Astrocyte of the hippocampus (primary cell): ENCODE data around the gene WDR86.

Source experiments
- DNase-seq: peaks from one replicate; pipeline ENCODE4 v3.0.0; 2011; ENCODE audit warnings: low read depth, low spot score

Gene WDR86

DNA sequence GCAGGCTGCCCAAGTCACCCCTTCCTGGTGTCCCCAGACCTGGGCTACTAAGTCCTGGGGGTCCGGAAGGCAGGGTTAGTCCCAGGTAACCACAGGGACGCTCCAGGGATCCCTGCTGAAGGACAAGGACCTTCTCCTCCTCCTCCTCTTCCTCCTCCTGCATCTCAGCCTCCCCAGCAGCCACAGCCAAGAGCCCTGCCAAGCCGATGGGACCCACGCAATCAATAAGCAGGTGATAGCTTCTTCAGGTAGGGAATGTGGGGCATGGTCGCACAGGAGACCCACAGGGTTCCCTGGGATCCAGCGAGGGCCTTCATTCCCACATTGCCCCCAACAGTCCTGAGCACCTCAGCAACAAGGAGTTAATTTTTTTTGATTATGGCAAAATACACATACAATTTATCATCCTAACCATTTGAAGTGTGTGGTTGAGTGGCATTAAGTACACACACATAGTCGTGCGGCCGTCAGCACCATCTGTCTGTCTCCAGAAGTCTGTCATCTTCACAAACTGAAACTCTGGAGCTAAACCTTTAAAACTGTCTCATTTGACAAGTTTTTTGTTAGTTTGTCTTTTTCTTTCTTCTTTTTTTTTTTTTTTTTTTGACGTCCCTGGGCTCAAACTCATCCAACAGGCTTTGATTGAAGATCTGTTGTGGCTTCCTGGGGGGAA is 18.0 kb upstream of the WDR86 start:
- no peak for DNase-seq

DNA sequence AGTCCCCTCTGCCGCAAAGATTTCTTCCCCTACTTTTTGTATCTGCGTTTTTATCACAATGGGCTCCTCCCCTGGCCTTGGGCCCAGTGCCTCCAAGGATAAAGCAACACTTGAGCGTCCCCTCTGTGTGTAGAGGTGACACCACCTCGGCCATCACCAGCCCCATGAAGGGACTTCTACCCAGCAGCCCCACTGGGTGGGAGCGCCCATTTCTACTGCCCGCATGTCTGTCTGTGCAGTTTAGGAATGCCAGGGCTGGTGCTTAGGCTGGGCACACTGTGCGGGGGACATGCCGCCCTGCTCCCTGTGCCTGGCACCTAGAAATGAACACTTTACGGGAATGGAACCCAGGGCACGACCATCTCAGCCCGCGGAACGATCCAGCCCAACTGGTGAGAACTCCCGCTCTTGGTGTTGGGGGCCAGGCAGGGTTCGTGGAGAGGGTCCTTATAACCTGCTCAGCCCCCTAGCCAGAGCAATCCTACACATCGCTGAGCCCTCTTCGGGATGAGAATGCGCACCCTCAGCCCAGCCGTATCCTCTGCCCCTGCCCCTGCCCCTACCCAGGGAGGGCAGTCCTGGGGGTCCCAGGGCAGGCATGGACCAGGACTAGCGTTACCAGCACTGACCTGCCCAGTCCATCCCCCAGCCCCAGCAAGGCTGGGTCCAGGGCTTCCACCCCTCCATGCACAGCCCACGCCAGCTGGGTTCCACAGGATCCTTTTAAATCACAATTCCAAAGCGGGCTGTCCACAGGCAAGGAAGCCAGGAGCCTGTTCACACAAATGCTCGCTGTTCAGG is 17.3 kb upstream of the WDR86 start:
- DNase-seq = peak; percentile 48

DNA sequence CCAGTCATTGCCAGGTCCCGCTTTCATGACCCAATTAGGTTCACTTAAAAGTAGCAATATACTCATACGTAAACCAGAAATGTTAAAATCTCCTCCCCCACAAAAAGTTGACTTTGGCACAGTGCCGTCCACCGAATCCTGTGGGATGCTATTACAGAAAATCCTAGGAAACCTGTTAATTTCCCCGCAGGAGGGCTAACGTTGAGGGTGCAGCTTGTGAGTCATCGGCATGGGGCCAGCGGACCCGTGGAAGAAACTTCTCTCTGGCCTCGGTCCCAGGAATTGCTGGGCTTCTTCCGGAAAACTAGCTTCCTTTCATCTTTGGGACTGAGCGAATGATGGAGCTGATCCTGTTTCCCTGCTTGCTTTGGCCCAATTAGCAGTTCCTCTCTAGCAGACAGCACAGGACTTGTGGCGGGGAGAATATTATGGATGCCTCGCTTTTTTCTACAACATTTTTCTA is 16.6 kb upstream of the WDR86 start:
- DNase-seq = peak; percentile 99

DNA sequence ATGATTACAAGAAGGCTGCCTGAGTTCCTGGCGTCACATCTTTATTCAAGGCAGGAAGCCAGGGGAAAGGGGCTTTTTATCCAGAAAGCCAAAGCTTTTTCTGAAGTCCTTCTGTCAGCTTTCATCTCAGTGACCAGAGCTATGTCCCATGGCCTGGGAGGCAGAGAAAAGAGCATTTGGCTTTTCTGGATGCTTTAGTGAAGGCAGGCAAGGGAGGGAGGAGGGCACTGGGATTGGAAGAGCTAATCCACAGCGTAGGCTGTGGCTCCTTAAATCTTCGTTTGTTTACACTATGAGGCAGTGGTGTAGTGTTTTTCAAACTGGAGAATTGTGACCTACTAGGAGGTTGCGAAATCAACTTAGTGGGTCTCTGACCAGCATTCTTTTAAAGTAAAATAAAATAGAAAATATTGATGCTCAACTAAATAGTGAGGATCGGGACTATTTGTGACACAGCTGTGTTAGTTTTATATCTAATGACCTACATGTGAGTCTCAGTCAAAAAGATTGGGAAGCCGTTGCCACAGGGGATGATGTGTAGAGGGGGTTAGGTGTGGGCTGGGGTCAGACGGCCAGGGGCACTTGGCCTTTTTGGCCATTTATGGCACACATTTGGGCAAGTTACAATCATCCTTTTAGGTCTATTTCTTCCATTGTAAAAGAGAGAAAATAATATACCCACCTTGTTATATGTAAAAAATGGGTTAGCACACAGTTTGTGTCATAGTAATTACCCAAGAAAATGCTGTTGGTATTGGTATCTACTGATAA is 16.0 kb upstream of the WDR86 start:
- peak; percentile 80 for DNase-seq

DNA sequence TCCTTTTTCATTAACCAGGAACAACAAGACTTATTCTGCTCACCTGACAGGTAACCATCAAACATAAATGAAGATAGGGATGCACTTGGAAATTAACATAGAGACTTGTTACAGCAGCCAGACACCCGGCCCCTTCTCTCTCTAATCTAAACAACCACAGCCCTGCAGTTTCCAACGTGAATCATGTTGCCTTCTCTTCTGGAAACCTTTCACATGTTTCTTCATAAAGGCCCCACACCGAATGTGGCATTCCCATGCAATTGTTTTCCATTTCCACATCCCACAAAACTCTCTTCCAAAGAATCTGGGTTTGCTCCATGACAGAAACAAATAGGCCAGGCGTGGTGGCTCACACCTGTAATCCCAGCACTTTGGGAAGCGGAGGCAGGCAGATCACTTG is 15.0 kb upstream of the WDR86 start:
- DNase-seq = peak; percentile 72

DNA sequence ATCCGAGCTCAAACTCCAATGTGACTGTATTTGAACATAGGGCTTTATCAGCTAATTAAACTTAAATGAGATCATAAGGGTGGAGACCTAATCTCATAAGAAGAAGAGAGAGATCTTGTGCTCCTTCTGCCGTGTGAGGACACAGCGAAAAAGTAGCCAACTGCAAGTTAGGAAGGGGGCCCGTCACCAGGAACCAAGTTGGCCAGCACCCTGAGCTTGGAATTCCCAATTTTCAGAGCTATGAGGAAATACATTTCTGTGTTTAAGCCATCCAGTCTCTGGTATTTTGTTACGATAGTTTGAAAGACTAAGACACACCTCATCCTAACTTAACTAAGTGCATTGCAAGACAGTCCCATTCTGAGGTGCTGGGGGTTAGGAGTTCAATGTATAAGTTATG is 14.1 kb upstream of the WDR86 start:
- DNase-seq = no peak

DNA sequence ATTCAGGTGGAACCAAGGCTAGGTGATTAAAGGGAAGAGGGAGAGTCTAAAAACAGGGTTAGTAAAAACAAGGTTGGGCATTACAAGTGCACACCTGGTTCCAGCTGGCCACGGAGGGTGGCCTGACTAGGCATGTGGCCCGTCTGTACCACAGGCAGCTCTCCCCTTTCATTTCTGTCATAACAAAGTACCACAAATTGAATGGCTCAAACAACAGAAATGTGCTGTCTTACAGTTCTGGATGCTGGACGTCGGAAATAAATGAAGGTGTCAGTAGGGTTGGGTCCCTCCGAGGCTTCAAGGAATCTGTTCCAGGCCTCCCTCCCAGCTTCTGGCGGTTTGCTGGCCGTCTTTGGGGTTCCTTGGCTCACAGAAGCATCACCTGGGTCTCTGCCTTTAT is 13.4 kb upstream of the WDR86 start:
- DNase-seq = peak; percentile 64

DNA sequence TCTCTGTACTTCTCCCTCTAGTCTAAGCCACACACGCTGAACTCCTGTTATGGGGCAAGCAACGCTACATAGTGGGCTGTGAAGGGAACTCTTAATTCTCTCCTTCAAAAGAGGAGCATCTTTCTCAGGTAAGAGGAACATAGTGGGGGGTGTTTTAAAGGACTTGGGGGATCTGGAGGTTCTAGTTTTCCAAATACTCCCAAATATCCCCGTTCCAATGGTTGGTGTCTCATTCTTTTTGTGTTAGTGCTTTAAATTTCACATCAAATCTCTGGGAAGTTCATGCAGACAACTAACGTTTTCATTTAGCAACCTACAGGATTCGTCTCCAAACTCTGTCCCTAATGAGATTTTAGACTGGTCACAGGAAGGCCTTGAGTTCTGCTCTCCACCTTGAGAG is 12.4 kb upstream of the WDR86 start:
- no peak for DNase-seq

DNA sequence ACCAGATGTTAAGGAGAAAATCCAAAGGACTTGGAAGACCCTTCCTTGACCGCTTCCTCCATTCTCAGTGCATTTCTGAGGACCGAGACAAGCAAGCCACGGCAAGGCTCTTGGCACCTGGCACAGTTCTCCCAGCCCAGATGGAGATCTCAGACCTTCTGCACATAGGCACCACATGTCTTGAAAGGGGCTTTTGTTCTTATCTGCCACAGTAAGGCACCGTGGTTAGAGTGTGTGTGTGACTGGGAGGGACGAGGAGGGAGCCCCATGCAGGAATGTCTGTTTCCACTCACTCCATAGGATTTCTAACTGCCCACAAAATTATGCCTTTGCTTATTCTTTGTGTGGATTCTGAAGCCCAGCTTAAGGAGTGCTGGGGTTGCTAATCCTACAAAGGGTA is 10.3 kb upstream of the WDR86 start:
- DNase-seq = peak; percentile 64

DNA sequence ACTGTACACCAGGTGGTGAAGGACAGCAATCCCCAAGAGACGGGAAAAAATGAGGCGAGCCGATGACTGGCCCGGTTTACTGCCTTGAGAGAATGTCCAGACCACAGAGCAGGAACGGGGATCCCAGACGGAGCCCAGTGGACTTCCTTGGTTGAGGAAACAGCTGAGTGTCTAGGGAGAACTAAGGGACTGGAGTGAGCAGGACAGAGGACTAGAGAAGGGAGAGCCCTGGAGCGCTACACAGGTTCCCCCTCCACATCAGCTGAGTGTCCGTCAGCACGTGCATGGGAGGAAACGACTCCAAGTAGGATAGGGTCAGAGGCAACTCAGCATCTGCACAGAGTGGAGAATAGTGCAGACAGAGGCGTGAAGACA is 7.1 kb upstream of the WDR86 start:
- no peak for DNase-seq

DNA sequence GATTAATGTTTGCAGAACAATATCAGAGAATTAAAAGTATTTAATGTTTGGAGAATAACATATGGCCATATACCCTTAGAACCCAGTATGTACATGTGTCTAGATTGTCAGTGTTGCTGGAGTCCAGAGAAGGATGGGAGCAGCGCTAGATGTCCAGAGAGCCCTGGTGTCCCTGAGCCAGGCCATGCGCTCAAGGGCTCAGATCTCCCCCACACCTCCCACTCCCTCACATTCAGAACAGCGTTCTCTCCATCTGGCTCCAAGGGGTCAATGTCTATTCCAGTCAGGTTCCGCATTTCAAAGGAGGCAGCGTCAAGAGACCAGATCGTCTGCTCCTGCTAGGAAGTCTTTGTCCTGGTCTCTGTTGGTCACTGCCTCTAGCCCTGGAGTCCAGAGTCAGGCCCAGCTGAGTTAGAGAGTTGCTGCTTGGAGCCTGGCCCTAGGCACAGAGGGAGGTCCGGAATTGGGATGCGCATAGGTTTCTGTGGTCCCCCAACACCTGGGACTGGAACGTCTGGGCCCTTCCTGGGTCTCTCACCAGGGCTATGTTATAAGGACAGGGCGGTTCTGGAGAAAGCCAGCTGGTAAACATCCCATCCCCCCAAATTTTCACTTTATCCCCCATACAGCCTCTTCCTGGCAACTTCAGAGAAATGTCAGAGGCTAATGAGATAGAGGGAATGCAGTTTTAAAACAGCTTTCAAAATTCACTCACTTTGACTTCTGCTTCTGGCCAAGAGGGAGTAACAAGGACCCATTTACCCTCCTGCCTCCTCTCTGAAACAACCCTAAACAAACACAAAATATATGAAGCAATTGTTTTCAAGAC is 6.5 kb upstream of the WDR86 start:
- no peak for DNase-seq

DNA sequence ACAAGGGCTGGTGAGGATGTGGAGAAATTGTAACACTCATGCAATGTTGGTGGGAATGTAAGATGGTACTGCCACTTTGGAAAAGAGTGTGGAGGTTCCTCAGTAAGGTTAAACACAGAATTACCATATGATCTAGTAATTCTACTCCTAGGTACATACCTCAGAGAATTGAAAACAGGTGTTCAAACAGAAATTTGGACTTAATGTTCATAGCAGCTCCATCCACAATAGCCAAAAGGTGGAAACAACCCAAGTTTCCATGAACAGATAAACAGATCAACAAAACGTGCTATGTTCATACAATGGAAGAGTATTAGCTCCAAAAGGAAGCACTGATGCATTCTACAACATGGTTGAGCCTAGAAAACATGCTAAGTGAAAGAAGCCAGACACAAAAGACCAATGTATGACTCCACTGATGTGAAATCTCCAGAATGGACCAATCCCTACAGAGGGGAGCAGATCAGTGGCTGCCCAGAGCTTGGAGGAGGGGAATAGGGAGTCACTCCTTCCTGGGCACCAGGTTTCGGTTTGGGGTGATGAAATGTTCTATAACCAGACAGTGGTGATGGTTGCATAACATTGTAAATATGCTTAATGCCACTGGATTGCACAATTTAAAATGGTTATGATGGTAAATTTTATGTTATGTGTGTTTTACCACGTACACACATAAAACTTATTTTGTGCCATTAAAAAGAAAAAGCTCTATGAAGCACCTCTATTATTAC is 5.7 kb upstream of the WDR86 start:
- DNase-seq = no peak

DNA sequence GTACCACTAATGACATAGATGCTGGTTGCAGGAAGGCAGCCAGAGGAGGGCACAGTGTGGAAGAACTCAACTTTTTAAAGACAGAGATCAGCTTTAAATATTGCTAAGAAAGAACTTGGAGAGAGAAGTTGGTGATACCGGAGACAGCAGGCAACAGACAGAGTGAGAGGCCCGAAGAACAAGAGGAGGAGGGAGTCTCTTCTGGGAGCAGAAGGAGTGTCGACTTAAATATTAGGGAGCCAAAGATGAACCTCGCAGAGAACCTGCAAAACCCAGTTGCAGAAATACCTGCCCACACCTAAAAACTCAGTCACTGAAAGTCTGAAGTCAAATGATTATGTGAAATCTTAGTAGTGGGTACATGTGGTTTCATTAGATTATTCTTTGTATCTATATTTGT is 3.4 kb upstream of the WDR86 start:
- no peak for DNase-seq

DNA sequence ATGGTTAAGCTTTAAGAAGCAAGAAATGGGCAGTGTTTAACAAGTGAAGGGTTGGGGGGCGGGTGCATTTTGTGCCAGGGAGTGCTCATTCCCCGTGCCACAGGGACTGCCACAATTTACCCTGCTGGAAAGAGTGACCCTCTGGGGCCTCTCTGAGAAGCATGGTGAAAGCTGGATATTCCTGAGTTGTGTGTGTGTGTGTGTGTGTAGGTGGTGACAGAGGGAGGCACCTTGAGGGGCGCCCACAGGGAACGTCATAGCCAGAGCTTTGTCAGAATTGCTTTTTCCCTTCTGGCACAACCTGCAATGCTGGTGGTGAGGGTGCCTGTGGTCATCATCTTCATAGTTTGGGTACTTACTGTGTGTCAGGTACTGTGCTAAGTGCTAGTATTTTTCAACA is 2.5 kb upstream of the WDR86 start:
- no peak for DNase-seq

DNA sequence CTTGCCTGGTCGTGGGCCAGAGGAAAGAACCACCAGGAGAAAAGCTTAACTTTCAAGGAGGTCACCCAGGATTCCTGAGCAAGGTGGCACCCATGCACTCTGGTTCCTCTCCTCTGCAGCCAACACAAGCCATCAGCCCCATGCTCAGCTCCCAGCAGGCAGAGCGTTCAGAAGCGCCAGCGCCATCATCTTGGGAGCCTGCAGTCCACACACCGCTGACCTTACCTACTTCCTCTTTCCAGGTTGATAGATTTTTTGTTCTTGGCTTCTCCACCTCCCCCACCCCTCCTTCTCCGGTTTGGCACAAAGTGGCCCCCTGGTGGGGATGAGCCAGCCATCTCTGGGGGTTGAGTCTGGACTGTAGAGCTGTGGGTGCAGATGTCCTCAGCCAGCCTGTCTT is 1.7 kb upstream of the WDR86 start:
- no peak for DNase-seq

DNA sequence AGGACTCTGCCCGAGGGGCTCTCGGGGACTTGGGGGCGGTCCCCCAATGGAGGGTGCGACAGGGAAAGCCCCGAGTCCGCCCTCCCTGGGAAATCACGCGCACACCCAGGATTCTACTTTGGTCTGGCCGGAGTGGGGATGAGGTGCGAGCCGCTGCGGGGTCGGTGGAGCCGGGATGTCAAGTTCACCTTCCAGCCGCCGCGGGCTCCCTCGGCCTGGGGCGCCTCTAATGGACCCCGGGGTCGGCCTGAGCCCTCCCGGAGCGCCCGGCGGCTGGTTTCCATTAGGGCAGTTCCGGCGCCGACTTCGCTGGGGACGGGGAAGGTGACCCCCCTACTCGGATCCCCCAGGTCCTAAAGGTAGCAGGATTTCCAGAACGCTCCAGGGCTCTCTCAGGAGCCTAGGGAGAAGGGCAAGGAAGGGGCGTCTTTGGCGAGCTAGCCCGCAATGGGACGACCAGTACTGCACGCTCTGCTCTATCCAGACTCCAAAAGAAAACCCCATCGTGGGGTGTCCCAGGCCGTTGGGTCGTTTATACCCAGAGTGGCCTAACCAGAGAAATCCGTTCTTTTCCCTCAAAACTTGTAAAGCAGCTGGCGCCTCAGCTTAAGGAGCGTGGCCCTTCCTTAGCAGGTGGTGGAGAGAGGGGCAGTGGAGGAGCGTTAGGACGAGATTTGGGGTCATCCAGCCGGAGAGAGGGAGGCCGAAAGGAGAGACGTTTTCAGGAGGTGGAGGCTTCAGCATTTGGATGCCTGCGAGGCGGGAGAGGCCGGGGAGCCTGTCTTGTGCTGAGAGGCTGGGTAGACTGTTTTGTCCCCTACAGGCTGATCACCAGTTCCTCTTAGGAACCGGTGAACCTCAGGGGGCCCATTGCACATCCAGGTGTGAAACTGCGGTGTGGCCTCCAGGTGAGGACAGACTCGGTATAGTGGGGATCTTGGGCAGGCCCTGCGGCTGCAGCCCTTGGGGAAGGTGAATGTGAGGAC is 860 bp upstream of the WDR86 start:
- DNase-seq = peak; percentile 84

DNA sequence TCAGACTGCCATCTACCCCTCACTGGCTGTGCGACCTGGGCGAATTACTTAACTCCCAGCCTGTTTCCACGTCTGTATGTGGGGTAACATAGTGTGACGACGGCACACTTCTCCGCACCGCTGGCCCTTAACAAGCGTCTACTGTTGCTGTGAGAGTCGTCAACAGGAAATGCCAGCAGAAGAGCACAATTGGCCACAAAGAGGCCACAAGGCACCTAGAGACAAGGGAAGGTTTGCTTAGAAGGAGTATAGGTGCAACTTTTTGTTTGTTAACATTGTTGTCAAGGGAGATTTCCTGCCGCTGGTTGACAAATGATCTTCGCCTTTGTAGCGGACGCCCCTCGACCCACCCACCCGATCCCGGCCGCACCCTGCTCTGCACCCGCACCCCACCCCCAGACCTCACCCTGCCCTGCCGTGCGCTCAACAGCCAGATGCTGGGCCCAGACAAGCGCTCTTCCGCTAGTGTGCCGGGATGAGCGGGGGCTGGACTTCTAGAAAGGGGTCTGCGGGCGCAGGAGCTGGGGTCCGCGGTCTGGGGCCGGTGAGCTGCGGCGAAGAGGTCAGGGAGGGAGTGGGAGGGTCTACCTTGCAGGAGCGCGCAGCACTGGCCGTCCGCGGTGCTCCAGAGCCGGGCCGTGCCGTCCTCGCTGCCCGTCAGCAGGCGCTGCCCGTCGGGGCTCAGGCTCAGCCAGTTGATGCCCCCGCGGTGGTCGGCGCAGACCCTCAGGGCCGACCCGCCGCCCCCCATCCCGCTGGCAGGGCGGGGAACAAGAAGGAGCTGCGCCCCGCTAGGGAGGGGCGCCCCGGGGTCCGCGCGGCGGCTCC is 785 bp downstream of the WDR86 start:
- DNase-seq = peak; percentile 76

DNA sequence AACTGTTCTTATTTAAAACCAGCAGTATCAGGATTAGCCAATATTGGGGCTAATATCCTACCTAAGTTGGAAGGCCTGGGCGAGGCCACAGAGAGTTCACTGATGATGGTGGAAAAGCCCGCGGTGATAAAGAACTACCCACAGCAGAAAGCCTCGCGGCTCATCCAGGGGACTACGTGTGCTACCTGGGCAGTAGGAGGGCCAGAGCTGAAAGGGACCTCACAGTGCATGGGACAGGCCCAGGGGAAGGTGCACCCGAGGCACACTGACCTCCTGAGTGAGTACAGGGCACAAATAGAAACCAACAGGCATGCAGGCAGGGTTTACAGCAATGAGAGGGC is 1.4 kb downstream of the WDR86 start:
- no peak for DNase-seq
